Loucy (cell line): ENCODE data around the gene CACNA1C.

Source experiments
- H2AFZ ChIP-seq: fragments of 200-600 bp; sonication (generic); 2 replicates; pipeline ENCODE4 v1.6.0; 2016; ENCODE audit warnings: antibody characterized with exemption, mild to moderate bottlenecking, low read length, moderate library complexity
- H3F3A ChIP-seq: fragments of 200-600 bp; 2 replicates; pipeline ENCODE4 v1.6.0; 2016; ENCODE audit warnings: antibody characterized with exemption, low read depth, mild to moderate bottlenecking
- H3K27me3 ChIP-seq: fragments of 200-600 bp; sonication (generic); 2 replicates; pipeline ENCODE4 v1.6.1; 2014; ENCODE audit warnings: low read length, mild to moderate bottlenecking; ENCODE audit not compliant: insufficient read depth, poor library complexity, severe bottlenecking
- H3K36me3 ChIP-seq: fragments of 200-600 bp; sonication (generic); 2 replicates; pipeline ENCODE4 v1.6.1; 2016; ENCODE audit warnings: low read length; ENCODE audit not compliant: insufficient read depth
- H3K4me1 ChIP-seq: fragments of 200-600 bp; sonication (generic); 2 replicates; pipeline ENCODE4 v1.5.1; 2014; ENCODE audit warnings: low read length, mild to moderate bottlenecking; ENCODE audit not compliant: insufficient read depth, poor library complexity, severe bottlenecking
- H3K4me2 ChIP-seq: fragments of 200-600 bp; sonication (generic); 2 replicates; pipeline ENCODE4 v1.6.0; 2014; ENCODE audit warnings: antibody characterized with exemption, low read length, low read depth, mild to moderate bottlenecking; ENCODE audit not compliant: poor library complexity, severe bottlenecking
- H3K4me3 ChIP-seq: fragments of 200-600 bp; sonication (generic); 2 replicates; pipeline ENCODE4 v1.5.1; 2014; ENCODE audit warnings: low read length, mild to moderate bottlenecking, mixed read lengths; ENCODE audit not compliant: poor library complexity, severe bottlenecking
- H3K79me2 ChIP-seq: fragments of 200-600 bp; sonication (generic); 2 replicates; pipeline ENCODE4 v1.6.1; 2014; ENCODE audit warnings: low read length; ENCODE audit not compliant: insufficient read depth
- H3K9ac ChIP-seq: fragments of 200-600 bp; sonication (generic); 2 replicates; pipeline ENCODE4 v1.6.0; 2014; ENCODE audit warnings: mild to moderate bottlenecking, low read depth, low read length, moderate library complexity; ENCODE audit not compliant: poor library complexity, severe bottlenecking
- H3K9me2 ChIP-seq: fragments of 200-600 bp; sonication (generic); replicated peaks from 2 replicates; pipeline ENCODE4 v1.6.1; 2016; ENCODE audit warnings: low read depth, low read length, mixed read lengths
- H3K9me3 ChIP-seq: fragments of 200-600 bp; sonication (generic); 2 replicates; pipeline ENCODE4 v1.6.1; 2014; ENCODE audit warnings: mild to moderate bottlenecking, antibody characterized with exemption, low read length, low read depth; ENCODE audit not compliant: insufficient read depth
- H4K20me1 ChIP-seq: fragments of 200-600 bp; sonication (generic); 2 replicates; pipeline ENCODE4 v1.6.0; 2014; ENCODE audit warnings: antibody characterized with exemption, low read length, mild to moderate bottlenecking; ENCODE audit not compliant: insufficient read depth, poor library complexity, severe bottlenecking
- CTCF ChIP-seq: fragments of 200-600 bp; sonication (generic); conservative IDR thresholded peaks from 2 replicates; pipeline ENCODE4 v1.5.1; 2014; ENCODE audit warnings: mild to moderate bottlenecking, antibody characterized with exemption, low read length
- EZH2phosphoT487 ChIP-seq: fragments of 200-600 bp; IDR thresholded peaks from 2 replicates; pipeline ENCODE4 v1.6.1; 2018; ENCODE audit warnings: antibody characterized with exemption, mild to moderate bottlenecking, moderate library complexity, borderline replicate concordance

Gene CACNA1C

DNA sequence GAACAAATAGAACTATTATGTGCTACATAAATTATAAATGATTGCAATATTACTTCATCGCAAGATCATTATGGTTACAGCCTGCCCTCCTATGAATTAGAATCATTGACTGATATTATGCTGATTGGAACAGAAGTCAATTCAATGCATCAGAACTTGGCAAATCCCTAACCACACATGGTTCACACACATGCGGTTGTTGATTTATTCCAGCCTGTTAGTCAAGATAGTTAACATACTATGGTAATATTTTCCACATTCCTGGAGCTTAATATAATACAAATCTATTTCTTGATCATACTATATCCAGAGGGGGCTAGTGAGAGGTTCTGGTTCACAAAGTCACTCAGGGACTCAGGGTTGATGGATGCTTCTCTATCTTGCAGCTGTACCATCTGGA is 9.7 kb upstream of the CACNA1C start:
- Histone ChIP-seq H3K9me2 (no peaks in the 10 kb centered on the region), H3F3A (no peaks in the 10 kb centered on the region), H3K4me2 (no peak overlapping the region), H3K4me3 (no peak overlapping the region), H3K9ac (no peak overlapping the region), H2AFZ (no peak overlapping the region), H3K4me1 (no peaks in the 10 kb centered on the region), H3K27me3 (peaks cover 15% of the 10 kb centered on the region), H3K36me3 (no peaks in the 10 kb centered on the region), H4K20me1 (no peaks in the 10 kb centered on the region), H3K79me2 (no peaks in the 10 kb centered on the region), H3K9me3 (no peaks in the 10 kb centered on the region)
- TF ChIP-seq CTCF = no peak
- TF ChIP-seq EZH2phosphoT487 = no peak

DNA sequence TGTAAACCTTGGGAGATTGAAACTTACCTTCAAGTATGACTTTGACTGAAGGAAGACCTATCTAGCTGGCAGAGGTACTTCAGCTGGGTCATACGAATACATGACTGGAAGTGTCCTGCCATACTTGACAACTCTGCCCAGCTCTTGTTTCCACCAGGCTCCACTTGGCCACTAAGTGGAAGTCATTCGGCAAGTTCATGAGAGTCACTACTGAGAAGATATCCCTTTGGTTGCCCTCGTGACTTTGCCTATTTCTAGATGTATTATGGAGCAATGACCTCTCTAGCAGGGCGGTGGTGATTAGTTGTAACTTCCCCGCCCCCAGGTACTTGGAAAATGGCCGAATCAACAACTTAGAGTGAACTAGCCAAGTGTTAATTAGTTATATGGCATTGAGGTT is 8.6 kb upstream of the CACNA1C start:
- H3F3A ChIP-seq = no peaks in the 10 kb centered on the region
- no peak overlapping the region for H3K4me3 ChIP-seq
- no peak overlapping the region for H2AFZ ChIP-seq
- no peak for TF ChIP-seq CTCF
- TF ChIP-seq EZH2phosphoT487 = no peak
- no peaks in the 10 kb centered on the region for H4K20me1 ChIP-seq
- H3K36me3 ChIP-seq = no peaks in the 10 kb centered on the region
- H3K9ac ChIP-seq = no peak overlapping the region
- H3K9me2 ChIP-seq = no peaks in the 10 kb centered on the region
- H3K27me3 ChIP-seq = peaks cover 5% of the 10 kb centered on the region
- no peaks in the 10 kb centered on the region for H3K4me1 ChIP-seq
- no peaks in the 10 kb centered on the region for H3K9me3 ChIP-seq
- H3K79me2 ChIP-seq = no peaks in the 10 kb centered on the region
- no peak overlapping the region for H3K4me2 ChIP-seq

GRCh38 chr12:2046957-2047356 is 5.8 kb upstream of the CACNA1C start:
- H3K9me3 ChIP-seq = no peaks in the 10 kb centered on the region
- no peaks in the 10 kb centered on the region for H3K79me2 ChIP-seq
- H3K4me3 ChIP-seq = no peak overlapping the region
- H3K9ac ChIP-seq = no peak overlapping the region
- H3K9me2 ChIP-seq = no peaks in the 10 kb centered on the region
- no peaks in the 10 kb centered on the region for H4K20me1 ChIP-seq
- no peak overlapping the region for H3K4me2 ChIP-seq
- TF ChIP-seq EZH2phosphoT487 (no peak), CTCF (no peak)
- H3K36me3 ChIP-seq = no peaks in the 10 kb centered on the region
- H3F3A ChIP-seq = no peaks in the 10 kb centered on the region
- H2AFZ ChIP-seq = no peak overlapping the region
- H3K4me1 ChIP-seq = no peaks in the 10 kb centered on the region
- peaks cover 15% of the 10 kb centered on the region for H3K27me3 ChIP-seq
